Left renal pelvis (tissue), 4 donors: ENCODE data around the gene CZIB. TPM values are rescaled to one million over a fixed set of nuclear protein-coding genes. Genes with fewer than 3 reads are reported as not detected.
A peak's percentile ranks its signal among the peaks of the same experiment; 100 is the strongest.
"Not testable (repeated sequence)": the region's sequence is repeated elsewhere in the genome, so short reads cannot be mapped to it uniquely, and the experiment has no call there.

Source experiments
- DNase-seq, 4 donors: peaks; one replicate each; pipeline ENCODE4 v3.0.0-alpha.2; 2013; ENCODE audit warnings: low read depth in 4 of 4, low spot score in 3 of 4
- polyA plus RNA-seq, 4 donors: library from polyadenylated mRNA; unstranded; fragments of 120-200 nt; gene quantifications; one replicate each; pipeline ENCODE4 v1.2.1, GENCODE V29; 2013; ENCODE audit not compliant: insufficient read length in 4 of 4

CZIB gene
- polyA plus RNA-seq, 4 donors: 78.1 to 95.1 (median 87.9) TPM

GRCh38 chr1:53241828-53242227 lies 21.4 kb upstream of the CZIB start:
- DNase-seq: no peak

- DNase-seq: peak; percentile 83 to 90 (median 86)
Measured at GRCh38 chr1:53238197-53239155, 18.0 kb upstream of the CZIB start, which contains the start of gene MAGOH. MAGOH (minus strand) TSS chr1:53238518; CDS start chr1:53238448, 70 bp downstream.

- DNase-seq: no peak
Measured at GRCh38 chr1:53237638-53238037, 17.2 kb upstream of the CZIB start.

- DNase-seq: no peak
Measured at GRCh38 chr1:53220962-53221286, 490 bp upstream of the CZIB start.

- DNase-seq: no peak
Measured at GRCh38 chr1:53219711-53220110, 723 bp downstream of the CZIB start.

GRCh38 chr1:53218201-53218600 lies 2.2 kb downstream of the CZIB start:
- DNase-seq: no peak

GRCh38 chr1:53214376-53214940 lies 6.0 kb downstream of the CZIB start:
- DNase-seq: no peak

- no peak for DNase-seq
Measured at GRCh38 chr1:53210954-53211353, 9.5 kb downstream of the CZIB start.

GRCh38 chr1:53210352-53210751 lies 10.1 kb downstream of the CZIB start:
- no peak for DNase-seq

- DNase-seq: no peak
Measured at GRCh38 chr1:53207726-53208125, 12.7 kb downstream of the CZIB start.

- no peak for DNase-seq
Measured at GRCh38 chr1:53206735-53207379, 13.6 kb downstream of the CZIB start.

GRCh38 chr1:53206083-53206685 lies 14.2 kb downstream of the CZIB start:
- not testable (repeated sequence) for DNase-seq

- not testable (repeated sequence) for DNase-seq
Measured at GRCh38 chr1:53205496-53205895, 14.9 kb downstream of the CZIB start.

- DNase-seq: no peak
Measured at GRCh38 chr1:53203466-53203865, 17.0 kb downstream of the CZIB start.

GRCh38 chr1:53198241-53198651 lies 22.2 kb downstream of the CZIB start:
- DNase-seq: no peak

- no peak for DNase-seq
Measured at GRCh38 chr1:53197291-53198200, 22.9 kb downstream of the CZIB start.

GRCh38 chr1:53196485-53197290 lies 23.7 kb downstream of the CZIB start, which contains the start of gene CPT2:
CPT2 (plus strand) TSS chr1:53196824; CDS start chr1:53196944, 120 bp downstream.
- DNase-seq: peak; percentile 69 to 81 (median 80)

GRCh38 chr1:53196017-53196484 lies 24.4 kb downstream of the CZIB start:
- no peak for DNase-seq
